ENCODE measurements around the gene METTL24.
"Not testable (repeated sequence)": the region's sequence is repeated elsewhere in the genome, so short reads cannot be mapped to it uniquely, and the experiment has no call there.

METTL24 gene

DNA sequence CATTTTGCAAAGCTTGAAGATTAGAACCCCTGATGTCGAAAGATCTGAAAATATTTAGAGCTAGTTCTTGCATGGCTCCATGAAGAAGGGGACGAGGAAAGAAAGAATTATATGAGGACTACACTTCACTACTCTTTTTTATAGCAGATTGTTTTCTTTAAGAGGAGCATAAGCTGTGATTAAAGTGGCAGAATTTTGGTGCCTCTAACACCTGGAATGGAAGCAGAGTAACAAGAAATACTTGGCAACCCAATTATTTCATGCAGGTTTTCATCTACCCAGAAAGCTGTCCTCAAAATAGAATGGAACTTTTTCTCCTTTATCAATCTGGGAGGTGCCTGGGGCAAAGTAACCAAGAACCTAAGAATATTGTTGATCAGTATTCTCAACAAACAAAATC, 4.0 kb downstream of the METTL24 start:
- H3K36me3 ChIP-seq (ENCODE audit: insufficient read depth, low read length) = no peaks in the 10 kb centered on the region
- no peaks in the 10 kb centered on the region for H3K9me3 ChIP-seq (ENCODE audit: control insufficient read depth, insufficient read depth, low read length)
- no peak overlapping the region for H3K9ac ChIP-seq (ENCODE audit: low read depth, low read length)
- peaks cover 27% of the 10 kb centered on the region for H3K4me1 ChIP-seq (ENCODE audit: insufficient read depth, low read length)

- no peaks in the 10 kb centered on the region for H3K9me3 ChIP-seq (ENCODE audit: control insufficient read depth, insufficient read depth, low read length)
- peaks cover 27% of the 10 kb centered on the region for H3K4me1 ChIP-seq (ENCODE audit: insufficient read depth, low read length)
- H3K9ac ChIP-seq (ENCODE audit: low read depth, low read length) = no peak overlapping the region
- H3K36me3 ChIP-seq (ENCODE audit: insufficient read depth, low read length) = no peaks in the 10 kb centered on the region
Measured at GRCh38 chr6:110353457-110354001, 4.6 kb downstream of the METTL24 start.

DNA sequence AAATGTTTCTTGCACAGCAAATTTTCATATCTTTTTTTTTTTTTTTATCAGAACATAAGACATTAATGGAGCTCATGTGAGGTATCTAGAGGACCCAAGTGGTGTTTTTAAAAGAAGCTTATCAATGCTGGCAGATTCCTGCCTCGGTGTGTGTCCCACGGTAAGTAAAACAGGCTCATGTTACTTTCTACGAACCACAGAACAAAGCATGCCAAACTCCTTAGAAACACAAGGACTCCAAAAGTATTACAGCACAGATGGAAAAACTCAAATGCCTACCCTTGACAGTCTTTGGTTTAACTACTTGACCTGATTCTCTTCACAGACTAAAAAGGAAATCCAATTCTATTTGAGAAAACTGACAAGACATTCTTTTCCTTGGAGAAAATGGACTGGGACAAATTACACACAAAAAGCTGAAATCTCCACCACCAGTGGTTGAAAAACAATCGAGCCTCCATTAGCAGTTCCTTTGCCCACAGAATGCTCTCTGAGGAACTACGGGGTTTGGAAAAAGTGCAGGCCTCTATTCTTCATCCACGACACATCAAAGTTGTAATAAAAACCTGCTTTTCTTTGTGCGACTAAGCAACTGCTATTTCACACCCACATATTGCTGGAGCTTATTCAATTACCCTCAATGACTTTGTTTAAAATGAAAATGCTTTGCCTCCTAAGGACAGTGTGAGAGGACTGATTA, 5.4 kb downstream of the METTL24 start:
- H3K4me1 ChIP-seq (ENCODE audit: insufficient read depth, low read length) = peaks cover 27% of the 10 kb centered on the region
- no peaks in the 10 kb centered on the region for H3K9me3 ChIP-seq (ENCODE audit: control insufficient read depth, insufficient read depth, low read length)
- no peak overlapping the region for H3K9ac ChIP-seq (ENCODE audit: low read depth, low read length)
- H3K36me3 ChIP-seq (ENCODE audit: insufficient read depth, low read length) = no peaks in the 10 kb centered on the region

GRCh38 chr6:110351986-110352385, 6.2 kb downstream of the METTL24 start:
- H3K36me3 ChIP-seq (ENCODE audit: insufficient read depth, low read length) = no peaks in the 10 kb centered on the region
- H3K9me3 ChIP-seq (ENCODE audit: control insufficient read depth, insufficient read depth, low read length) = no peaks in the 10 kb centered on the region
- no peak overlapping the region for H3K9ac ChIP-seq (ENCODE audit: low read depth, low read length)
- peaks cover 27% of the 10 kb centered on the region for H3K4me1 ChIP-seq (ENCODE audit: insufficient read depth, low read length)

DNA sequence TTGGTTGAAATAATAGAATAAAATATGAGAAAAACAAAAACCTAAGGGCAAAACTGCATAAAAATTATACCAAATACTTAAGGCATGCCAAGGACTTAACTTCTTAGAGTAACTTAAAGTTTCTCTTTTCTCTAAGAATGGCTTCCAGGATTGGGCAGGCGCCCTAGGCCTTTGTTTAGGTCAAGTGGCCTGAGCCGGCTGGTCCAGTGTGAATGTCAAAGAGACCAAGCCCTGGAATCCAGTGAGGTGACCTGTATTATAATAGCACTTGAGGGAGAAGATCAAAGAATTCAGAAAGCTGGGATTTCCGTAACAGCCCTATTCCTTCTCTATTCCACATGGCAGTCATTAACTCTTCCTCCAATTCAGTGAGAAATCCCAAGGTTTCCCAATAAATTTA, 6.6 kb downstream of the METTL24 start:
- no peak overlapping the region for H3K9ac ChIP-seq (ENCODE audit: low read depth, low read length)

DNA sequence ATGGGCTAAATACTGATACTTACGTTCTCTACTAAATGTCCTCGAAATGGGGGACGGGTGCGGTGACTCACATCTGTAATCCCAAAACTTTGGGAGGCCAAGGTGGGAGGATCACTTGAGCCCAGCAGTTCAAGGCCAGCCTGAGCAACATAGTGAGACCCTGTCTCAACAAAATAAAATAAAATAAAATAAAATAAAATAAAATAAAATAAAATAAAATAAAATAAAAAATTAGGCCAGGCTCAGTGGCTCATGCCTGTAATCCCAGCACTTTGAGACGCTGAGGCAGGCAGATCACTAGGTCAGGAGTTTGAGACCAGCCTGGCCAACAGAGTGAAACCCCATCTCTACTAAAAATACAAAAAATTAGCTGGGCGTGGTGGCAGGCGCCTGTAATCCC, 7.6 kb downstream of the METTL24 start:
- not testable (repeated sequence) for H3K36me3 ChIP-seq (ENCODE audit: insufficient read depth, low read length); H3K9ac ChIP-seq (ENCODE audit: low read depth, low read length); H3K9me3 ChIP-seq (ENCODE audit: control insufficient read depth, insufficient read depth, low read length)
- H3K4me1 ChIP-seq (ENCODE audit: insufficient read depth, low read length) = peaks cover 26% of the 10 kb centered on the region

More for the DNA sequence above, 6.6 kb downstream of the METTL24 start:
- peaks cover 27% of the 10 kb centered on the region for H3K4me1 ChIP-seq (ENCODE audit: insufficient read depth, low read length)
- no peaks in the 10 kb centered on the region for H3K9me3 ChIP-seq (ENCODE audit: control insufficient read depth, insufficient read depth, low read length)
- H3K36me3 ChIP-seq (ENCODE audit: insufficient read depth, low read length) = no peaks in the 10 kb centered on the region

DNA sequence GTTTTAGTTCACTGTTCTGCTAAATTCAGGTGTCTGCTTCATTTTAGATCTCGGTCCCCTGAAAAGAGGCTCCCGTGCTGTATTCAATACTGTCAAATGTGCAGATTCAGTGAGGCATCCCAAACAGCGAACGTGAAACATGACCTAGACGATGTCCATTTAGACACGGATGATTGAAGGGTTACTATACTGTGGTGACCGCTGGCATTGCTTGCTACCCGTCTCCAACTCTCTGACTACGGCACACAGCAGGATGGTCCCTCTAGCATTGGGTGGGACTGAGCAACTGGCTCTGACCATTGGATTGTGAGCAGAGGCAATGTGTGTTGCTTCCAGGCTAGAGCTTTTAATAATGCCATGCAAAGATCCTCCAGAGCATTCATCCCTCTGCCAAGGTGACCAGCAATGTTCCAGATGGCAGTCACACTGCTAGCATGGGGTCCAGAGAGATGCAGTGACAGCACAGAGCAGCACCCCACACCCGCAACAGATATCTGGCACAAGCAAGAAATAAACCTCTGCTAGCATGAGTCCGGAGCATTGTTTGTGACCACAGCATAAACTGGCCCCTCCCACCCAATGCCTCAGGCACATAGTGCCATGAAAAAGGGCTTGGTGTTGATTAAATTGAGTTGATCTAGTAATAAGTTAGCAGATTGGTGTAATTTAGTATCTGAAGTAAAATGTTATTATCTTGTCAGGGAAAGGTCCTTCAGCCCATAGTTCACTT, 9.0 kb downstream of the METTL24 start:
- H3K36me3 ChIP-seq (ENCODE audit: insufficient read depth, low read length) = no peaks in the 10 kb centered on the region
- peaks cover 19% of the 10 kb centered on the region for H3K4me1 ChIP-seq (ENCODE audit: insufficient read depth, low read length)
- H3K9me3 ChIP-seq (ENCODE audit: control insufficient read depth, insufficient read depth, low read length) = no peaks in the 10 kb centered on the region
- no peak overlapping the region for H3K9ac ChIP-seq (ENCODE audit: low read depth, low read length)

DNA sequence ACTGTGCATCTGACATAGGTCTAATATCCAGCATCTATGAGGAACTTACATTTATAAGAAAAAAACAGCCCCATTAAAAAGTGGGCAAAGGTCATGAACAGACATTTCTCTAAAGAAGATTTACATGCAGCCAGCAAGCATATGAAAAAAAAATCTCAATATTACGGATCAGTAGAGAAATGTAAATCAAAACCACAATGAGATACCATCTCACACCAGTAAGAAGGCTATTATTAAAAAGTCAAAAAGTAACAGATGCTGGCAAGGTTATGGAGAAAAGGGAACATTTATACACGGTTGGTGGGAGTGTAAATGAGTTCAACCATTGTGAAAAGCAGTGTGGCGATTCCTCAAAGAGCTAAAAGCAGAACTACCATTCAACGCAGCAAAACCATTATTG, 13.1 kb downstream of the METTL24 start:
- no peaks in the 10 kb centered on the region for H3K9me3 ChIP-seq (ENCODE audit: control insufficient read depth, insufficient read depth, low read length)
- no peak overlapping the region for H3K9ac ChIP-seq (ENCODE audit: low read depth, low read length)
- no peaks in the 10 kb centered on the region for H3K36me3 ChIP-seq (ENCODE audit: insufficient read depth, low read length)
- peaks cover 3% of the 10 kb centered on the region; the same call in 1 of the 2 replicates for H3K4me1 ChIP-seq (ENCODE audit: insufficient read depth, low read length)

GRCh38 chr6:110342759-110343158, 15.4 kb downstream of the METTL24 start:
- H3K9ac ChIP-seq (ENCODE audit: low read depth, low read length) = no peak overlapping the region
- peaks cover 3% of the 10 kb centered on the region; the same call in 1 of the 2 replicates for H3K4me1 ChIP-seq (ENCODE audit: insufficient read depth, low read length)
- no peaks in the 10 kb centered on the region for H3K36me3 ChIP-seq (ENCODE audit: insufficient read depth, low read length)
- no peaks in the 10 kb centered on the region for H3K9me3 ChIP-seq (ENCODE audit: control insufficient read depth, insufficient read depth, low read length)

GRCh38 chr6:110341663-110342596, 16.2 kb downstream of the METTL24 start:
- no peaks in the 10 kb centered on the region for H3K36me3 ChIP-seq (ENCODE audit: insufficient read depth, low read length)
- no peak overlapping the region for H3K9ac ChIP-seq (ENCODE audit: low read depth, low read length)
- H3K4me1 ChIP-seq (ENCODE audit: insufficient read depth, low read length) = peaks cover 3% of the 10 kb centered on the region; the same call in 1 of the 2 replicates
- no peaks in the 10 kb centered on the region for H3K9me3 ChIP-seq (ENCODE audit: control insufficient read depth, insufficient read depth, low read length)

DNA sequence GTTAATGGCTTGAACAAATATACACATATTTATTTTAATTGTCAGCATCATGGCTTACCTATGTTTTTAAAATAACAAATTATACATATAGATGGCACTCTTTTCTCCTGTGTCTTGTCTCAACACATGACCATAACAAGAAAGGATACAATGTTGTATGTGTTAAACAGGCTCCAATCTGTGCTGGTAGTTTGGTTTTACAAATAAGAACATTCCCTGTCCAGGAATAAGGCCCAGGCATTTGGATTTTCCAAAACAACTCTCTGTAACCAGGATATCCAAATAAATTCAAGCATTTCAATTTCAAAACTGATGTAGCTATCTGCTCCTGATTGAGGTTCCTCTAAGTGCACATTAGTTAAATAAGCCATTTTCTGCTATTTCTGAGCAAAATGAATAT, 17.1 kb downstream of the METTL24 start:
- no peaks in the 10 kb centered on the region for H3K9me3 ChIP-seq (ENCODE audit: control insufficient read depth, insufficient read depth, low read length)
- peaks cover 3% of the 10 kb centered on the region; the same call in 1 of the 2 replicates for H3K4me1 ChIP-seq (ENCODE audit: insufficient read depth, low read length)

GRCh38 chr6:110340392-110340965, 17.7 kb downstream of the METTL24 start:
- no peak overlapping the region for H3K9ac ChIP-seq (ENCODE audit: low read depth, low read length)
- H3K4me1 ChIP-seq (ENCODE audit: insufficient read depth, low read length) = peaks cover 3% of the 10 kb centered on the region; the same call in 1 of the 2 replicates
- H3K36me3 ChIP-seq (ENCODE audit: insufficient read depth, low read length) = no peaks in the 10 kb centered on the region
- H3K9me3 ChIP-seq (ENCODE audit: control insufficient read depth, insufficient read depth, low read length) = no peaks in the 10 kb centered on the region

More for the DNA sequence above, 17.1 kb downstream of the METTL24 start:
- H3K36me3 ChIP-seq (ENCODE audit: insufficient read depth, low read length) = no peaks in the 10 kb centered on the region
- no peak overlapping the region for H3K9ac ChIP-seq (ENCODE audit: low read depth, low read length)

GRCh38 chr6:110338820-110339470, 19.2 kb downstream of the METTL24 start:
- H3K9me3 ChIP-seq (ENCODE audit: control insufficient read depth, insufficient read depth, low read length) = no peaks in the 10 kb centered on the region
- no peak overlapping the region for H3K9ac ChIP-seq (ENCODE audit: low read depth, low read length)
- H3K4me1 ChIP-seq (ENCODE audit: insufficient read depth, low read length) = peaks cover 3% of the 10 kb centered on the region; the same call in 1 of the 2 replicates
- H3K36me3 ChIP-seq (ENCODE audit: insufficient read depth, low read length) = no peaks in the 10 kb centered on the region
